Keratinocyte (primary cell): ENCODE measurements around the gene GPC5.

ENCODE experiments used
- CTCF ChIP-seq, 3 experiments: IDR thresholded peaks in 1 of 3; conservative IDR thresholded peaks in 1 of 3; optimal IDR thresholded peaks in 1 of 3; 2 replicates in 2 of 3; 3 replicates in 1 of 3; pipeline versions ENCODE3 to v1.5.1; 2011; ENCODE audit warnings: low read length in 3 of 3, mild to moderate bottlenecking in 3 of 3, moderate library complexity in 2 of 3, control low read depth in 1 of 3, inconsistent platforms in 1 of 3; ENCODE audit not compliant: insufficient read depth in 2 of 3; ENCODE audit errors: extremely low read depth in 1 of 3
- EZH2 ChIP-seq: IDR thresholded peaks from one replicate; pipeline ENCODE4 v1.6.1; 2012; ENCODE audit warnings: inconsistent platforms, mild to moderate bottlenecking, low read length, moderate library complexity

DNA sequence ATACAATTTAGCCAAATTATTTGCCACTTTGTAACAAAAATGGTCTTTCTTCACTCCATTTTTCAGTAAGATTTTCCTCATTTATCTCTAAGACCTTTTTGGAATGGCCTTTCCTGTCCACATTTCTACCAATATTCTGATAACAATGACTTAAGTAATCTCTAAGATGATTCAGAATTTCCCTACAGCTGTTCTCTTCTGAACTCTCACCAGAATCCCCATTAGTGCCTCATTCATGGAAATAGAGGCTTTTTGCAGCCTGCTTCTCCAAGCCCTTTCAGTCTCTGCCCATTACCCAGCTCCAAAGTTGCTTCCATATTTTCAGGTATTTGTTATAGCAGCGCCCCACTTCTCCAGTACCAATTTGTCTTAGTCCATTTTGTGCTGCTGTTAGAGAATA lies 867.0 kb downstream of the GPC5 start:
- TF ChIP-seq EZH2: no peak
- no peak for TF ChIP-seq CTCF (optimal IDR thresholded peaks at IDR 0.05 in 1 of 3, IDR thresholded peaks at IDR 0.05 in 1 of 3, conservative IDR thresholded peaks at IDR 0.05 in 1 of 3; ENCODE audit: extremely low read depth in 1 of 3, insufficient read depth in 2 of 3, low read length in 3 of 3)
